Middle frontal gyrus (tissue), 1 donor: Measurements from ENCODE around the gene ITGA11.

Experiments
- DNase-seq: peaks from one replicate; pipeline ENCODE4 v3.0.0-alpha.2; 2015; ENCODE audit warnings: low spot score; ENCODE audit errors: extremely low spot score

The ITGA11 gene

GRCh38 chr15:68391121-68391520, 40.8 kb downstream of the ITGA11 start:
- DNase-seq: no peak

DNA sequence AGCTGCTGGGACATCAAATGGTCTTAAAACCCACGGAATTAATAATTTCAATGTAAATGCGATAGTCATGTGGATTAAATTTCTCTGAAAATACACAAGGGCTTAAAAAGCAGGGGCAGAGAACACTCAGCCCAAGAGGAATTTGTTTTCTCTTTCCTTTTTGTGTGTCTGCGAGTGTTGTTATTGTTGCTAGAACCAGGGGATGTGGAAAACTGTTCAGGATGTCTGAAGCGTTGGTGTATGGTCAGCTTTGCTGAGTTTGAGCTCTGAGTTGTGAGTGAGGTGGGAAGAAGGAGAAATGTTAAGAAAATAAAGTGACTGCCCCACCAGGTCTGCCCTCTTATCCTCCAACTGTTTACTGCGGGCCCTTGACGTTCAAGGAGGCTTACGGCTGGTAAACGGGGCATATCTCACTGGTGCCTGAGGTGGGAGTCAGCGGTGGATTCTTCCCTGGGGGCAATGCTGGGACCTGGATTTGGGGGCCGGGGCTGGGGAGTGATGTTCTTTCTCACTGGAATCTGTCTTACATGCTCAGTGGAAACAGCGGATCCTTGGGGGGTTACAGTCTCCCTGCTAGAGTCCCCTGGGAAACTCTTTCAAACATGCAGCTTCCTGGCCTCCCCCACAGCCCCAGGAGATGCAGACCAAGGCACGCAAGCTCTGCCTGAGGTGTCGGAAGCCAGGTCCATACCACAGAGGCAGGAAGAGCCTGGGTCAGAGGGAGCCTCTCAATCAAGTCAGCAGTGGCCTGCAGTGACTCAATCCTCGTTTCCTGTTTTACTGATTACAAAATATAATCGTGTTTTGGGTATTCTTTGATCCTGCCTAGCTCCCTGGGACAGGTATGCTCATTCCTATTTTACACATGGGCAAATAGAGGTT, 41.8 kb downstream of the ITGA11 start:
- DNase-seq: no peak

GRCh38 chr15:68389041-68389930, 42.7 kb downstream of the ITGA11 start:
- no peak for DNase-seq

GRCh38 chr15:68387381-68388143, 44.4 kb downstream of the ITGA11 start:
- DNase-seq: no peak

GRCh38 chr15:68386587-68387288, 45.2 kb downstream of the ITGA11 start:
- DNase-seq: no peak

DNA sequence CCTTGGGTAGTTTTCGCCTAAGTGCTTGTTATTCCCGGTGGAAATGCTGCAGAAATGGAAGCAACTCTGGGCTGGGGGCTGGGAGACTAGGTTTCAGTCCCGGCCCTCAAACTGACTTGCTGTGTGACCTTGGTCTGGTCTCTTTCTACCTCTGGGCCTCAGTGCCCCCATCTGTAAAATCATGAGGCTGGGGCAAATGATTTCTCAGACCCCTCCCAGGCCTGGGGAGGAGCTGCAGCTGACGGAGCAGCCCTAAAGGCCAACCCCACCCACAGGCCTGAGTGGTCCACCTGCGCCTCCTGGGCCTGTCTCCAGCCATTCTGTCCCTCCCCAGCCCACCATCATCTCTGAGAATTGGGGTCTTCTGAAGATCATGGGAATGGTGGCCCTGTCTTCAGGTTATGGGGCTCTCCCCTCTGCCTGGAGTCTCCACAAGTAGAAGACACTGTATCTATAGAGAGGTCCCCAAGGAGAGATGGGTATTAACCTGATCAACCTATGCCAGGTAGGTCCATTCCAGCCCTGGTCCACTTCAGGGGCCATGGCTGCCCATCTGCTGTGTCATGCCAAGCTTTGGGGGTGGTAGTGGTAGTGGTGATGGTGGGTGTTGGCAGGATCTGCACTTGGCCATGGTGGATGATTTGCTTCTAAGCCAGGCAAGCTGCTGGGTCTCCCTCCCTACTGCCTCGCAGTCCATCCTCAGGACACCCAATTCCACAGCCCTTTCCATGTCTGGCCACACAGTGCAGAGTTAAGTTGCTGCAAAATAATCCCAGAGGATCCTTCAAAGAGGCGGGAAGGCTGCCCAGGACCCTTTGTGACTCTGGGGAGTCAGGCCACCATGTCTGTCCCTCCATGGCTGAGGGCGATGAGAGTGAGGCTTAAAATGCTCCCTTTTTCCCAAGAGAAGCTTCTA, 46.0 kb downstream of the ITGA11 start:
- no peak for DNase-seq

DNA sequence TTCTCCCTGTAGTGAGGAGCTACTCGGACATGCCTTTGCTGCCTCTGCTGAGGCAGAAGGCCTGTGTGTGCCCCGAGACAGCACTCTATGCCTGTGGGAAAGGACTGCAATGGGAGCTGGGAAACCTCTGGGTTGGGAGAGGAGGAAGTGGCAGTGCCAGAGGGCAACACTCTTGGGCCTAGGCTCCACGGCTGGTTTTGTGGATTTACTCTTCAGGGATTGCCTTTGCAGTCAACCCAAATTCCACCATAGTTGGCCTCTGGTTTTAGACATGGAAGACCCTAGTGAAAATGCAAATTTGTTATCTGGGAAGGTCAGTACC, 46.8 kb downstream of the ITGA11 start:
- no peak for DNase-seq

GRCh38 chr15:68384451-68385239, 47.3 kb downstream of the ITGA11 start:
- no peak for DNase-seq

GRCh38 chr15:68383161-68384074, 48.5 kb downstream of the ITGA11 start:
- no peak for DNase-seq

DNA sequence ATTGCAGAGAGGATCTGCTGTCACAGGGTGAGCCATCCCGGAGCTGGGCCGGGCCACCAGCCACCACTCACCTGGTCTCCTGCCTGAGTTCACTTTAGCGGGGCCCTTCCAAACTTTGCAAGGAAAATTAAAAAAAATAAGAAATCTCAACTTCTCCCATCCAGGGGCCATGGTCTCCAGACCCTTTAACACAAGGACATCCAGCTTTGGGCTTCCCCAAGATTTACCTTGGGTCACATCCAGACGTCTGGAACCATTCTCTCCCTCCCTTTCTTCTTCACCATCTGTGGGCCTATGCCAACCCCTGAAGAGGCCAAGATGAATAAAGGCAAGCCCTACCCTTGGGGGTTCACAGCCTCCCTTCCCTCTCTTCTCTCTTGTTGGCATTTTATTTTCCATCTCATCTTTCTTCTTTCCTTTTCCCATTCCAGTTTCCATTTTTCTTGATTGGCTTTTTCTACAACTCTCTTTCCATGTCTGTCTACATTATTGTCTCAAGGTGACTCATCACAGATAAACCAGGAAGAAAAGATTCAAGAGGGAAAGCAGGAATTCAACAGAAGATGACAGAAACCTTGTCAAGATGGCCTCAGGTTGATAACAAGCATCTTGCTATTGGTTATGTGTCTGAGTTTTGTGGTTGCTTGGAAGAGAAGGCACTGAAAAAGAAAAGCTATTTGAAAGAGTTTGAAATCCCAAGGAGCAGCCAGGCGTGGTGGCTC, 49.5 kb downstream of the ITGA11 start:
- no peak for DNase-seq

DNA sequence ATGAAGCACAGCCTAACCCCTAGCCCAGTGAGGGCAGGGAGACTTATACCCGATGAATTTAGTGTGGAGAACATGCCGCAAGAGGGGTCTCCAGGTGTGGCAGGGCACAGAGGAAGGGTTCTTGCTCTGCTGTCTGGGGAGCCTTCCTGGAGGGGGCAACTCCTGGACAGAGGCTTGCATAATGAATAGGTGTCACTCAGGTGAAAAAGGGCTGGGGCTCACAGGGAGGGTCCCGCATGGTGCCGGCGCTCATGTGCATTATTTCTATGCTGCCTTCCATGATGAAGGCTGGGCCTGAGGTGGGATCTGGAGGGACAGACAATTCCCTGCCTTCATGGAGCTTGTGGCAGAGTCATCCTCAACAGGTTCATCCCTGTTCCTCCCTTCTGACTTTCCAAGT, 51.5 kb downstream of the ITGA11 start:
- no peak for DNase-seq

- no peak for DNase-seq
Measured at GRCh38 chr15:68379759-68380290, 52.1 kb downstream of the ITGA11 start.

GRCh38 chr15:68379058-68379758, 52.8 kb downstream of the ITGA11 start:
- DNase-seq: no peak

DNA sequence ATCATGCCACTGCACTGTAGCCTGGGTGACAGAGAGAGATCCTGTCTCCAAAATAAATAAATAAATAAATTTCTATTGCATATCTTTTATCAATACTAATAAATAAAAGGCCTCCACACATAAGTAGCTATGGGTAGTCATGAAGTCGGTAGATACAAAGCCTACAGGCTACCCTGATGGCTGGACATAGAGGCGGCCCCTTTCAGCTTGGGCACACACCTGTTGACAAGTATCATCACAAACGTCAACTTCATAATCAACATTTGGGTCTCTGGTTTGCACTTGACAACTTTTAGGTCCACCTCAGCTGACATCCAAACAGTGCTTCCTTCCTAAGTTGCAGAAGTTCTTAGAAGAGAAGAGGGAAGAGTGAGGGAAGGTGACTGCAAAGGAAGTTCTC, 53.4 kb downstream of the ITGA11 start:
- DNase-seq: no peak

DNA sequence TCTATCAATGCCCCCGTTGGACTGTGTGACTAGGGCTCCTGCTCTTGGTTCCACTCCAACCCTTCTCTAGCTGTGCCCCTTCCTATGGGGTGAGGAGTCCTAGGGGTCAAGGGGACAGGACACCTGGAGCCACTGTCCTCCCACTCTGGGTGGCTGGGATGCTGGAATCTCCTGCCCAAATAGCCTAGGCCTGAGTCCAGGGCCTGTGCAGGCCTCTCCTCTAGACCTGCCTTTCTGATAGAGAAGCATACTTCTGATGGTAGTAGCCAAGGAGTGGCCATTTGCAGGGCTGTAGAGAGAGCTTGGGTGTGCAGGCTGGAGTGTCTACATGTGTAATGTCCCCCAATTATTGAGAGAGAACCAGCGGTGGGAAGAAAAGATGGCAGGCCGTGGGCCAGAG, 54.2 kb downstream of the ITGA11 start:
- DNase-seq: no peak

- no peak for DNase-seq
Measured at GRCh38 chr15:68376447-68377060, 55.4 kb downstream of the ITGA11 start.
